Endodermal cell (in vitro differentiated cells): ENCODE measurements around the gene PTPRN2. TPM values are rescaled to one million over a fixed set of nuclear protein-coding genes. Genes with fewer than 3 reads are reported as not detected.

ENCODE experiments used
- DNase-seq: peaks from one replicate; pipeline ENCODE4 v3.0.0-alpha.2; 2017
- H3K27ac ChIP-seq: 2 replicates; pipeline ENCODE4 v1.5.1; 2013; ENCODE audit warnings: mild to moderate bottlenecking, low read depth, low read length, moderate library complexity
- H3K27me3 ChIP-seq: 2 replicates; pipeline ENCODE4 v1.6.1; 2013; ENCODE audit warnings: mild to moderate bottlenecking, low read length, moderate library complexity; ENCODE audit not compliant: insufficient read depth, control insufficient read depth, poor library complexity, severe bottlenecking
- H3K36me3 ChIP-seq: 2 replicates; pipeline ENCODE4 v1.7.0; 2013; ENCODE audit warnings: mild to moderate bottlenecking, low read length, moderate library complexity; ENCODE audit not compliant: control insufficient read depth, insufficient read depth
- H3K4me1 ChIP-seq: one replicate; pipeline ENCODE4 v1.7.0; 2013; ENCODE audit warnings: low read length; ENCODE audit not compliant: control insufficient read depth, insufficient read depth
- H3K4me3 ChIP-seq: 2 replicates; pipeline ENCODE4 v1.5.1; 2013; ENCODE audit warnings: mild to moderate bottlenecking, low read length, moderate library complexity
- H3K9ac ChIP-seq: 2 replicates; pipeline ENCODE4 v1.6.1; 2013; ENCODE audit warnings: mild to moderate bottlenecking, low read length, moderate library complexity; ENCODE audit not compliant: poor library complexity, severe bottlenecking; ENCODE audit errors: extremely low read depth
- H3K9me3 ChIP-seq: 2 replicates; pipeline ENCODE4 v1.6.1; 2013; ENCODE audit warnings: mild to moderate bottlenecking, low read length, moderate library complexity; ENCODE audit not compliant: control insufficient read depth
- H3K27ac Mint-ChIP-seq: 2 replicates; pipeline ENCODE4 v1.8.0; 2020; ENCODE audit warnings: mixed read lengths
- H3K27me3 Mint-ChIP-seq: 2 replicates; pipeline ENCODE4 v1.8.0; 2021; ENCODE audit warnings: mild to moderate bottlenecking, mixed read lengths; ENCODE audit not compliant: insufficient read depth
- H3K36me3 Mint-ChIP-seq: 2 replicates; pipeline ENCODE4 v1.8.0; 2020; ENCODE audit warnings: low read depth, mixed read lengths
- H3K4me1 Mint-ChIP-seq: 2 replicates; pipeline ENCODE4 v1.8.0; 2020; ENCODE audit warnings: mixed read lengths
- H3K4me3 Mint-ChIP-seq: 2 replicates; pipeline ENCODE4 v1.8.0; 2020; ENCODE audit warnings: mild to moderate bottlenecking, moderate library complexity, mixed read lengths
- H3K9me3 Mint-ChIP-seq: 2 replicates; pipeline ENCODE4 v1.8.0; 2020; ENCODE audit warnings: mild to moderate bottlenecking, mixed read lengths
- CTCF ChIP-seq: fragments of 200-600 bp; sonication (generic); conservative IDR thresholded peaks from 2 replicates; pipeline ENCODE4 v1.5.0; 2021; ENCODE audit warnings: antibody characterized with exemption, mild to moderate bottlenecking
- WGBS, 2 experiments: methylation state at CpG; one replicate each; pipeline versions ENCODE4 v1.1.5 to v1.1.7; 2013; ENCODE audit warnings: missing lambda C conversion rate in 2 of 2, mixed read lengths in 1 of 2; ENCODE audit not compliant: insufficient coverage in 1 of 2, insufficient read length in 1 of 2; 5-methylcytosine and 5-hydroxymethylcytosine counted together
- total RNA-seq, 2 donors: library from RNA; stranded (reverse); fragmentation: NEBNext Ultra II Directional in 1 of 2; extraction: Animal tissue kit (Norgen Biotek cat#: 25700) in 1 of 2; gene quantifications; 2 replicates in 1 of 2; 3 replicates in 1 of 2; pipeline ENCODE4 v1.2.1, GENCODE V29; 2021

The PTPRN2 gene
- total RNA-seq, 2 donors from 2014 or later, result 0.69 to 1.2 TPM

GRCh38 chr7:158486919-158487318 is 100.7 kb downstream of the PTPRN2 start:
- no peak overlapping the region for H3K27ac ChIP-seq
- DNase-seq, result no peak
- no peak overlapping the region for H3K9ac ChIP-seq
- Mint-ChIP-seq H3K4me3 (no peak overlapping the region), H3K36me3 (no peaks in the 10 kb centered on the region), H3K27ac (no peak overlapping the region), H3K9me3 (no peaks in the 10 kb centered on the region), H3K4me1 (no peaks in the 10 kb centered on the region), H3K27me3 (no peaks in the 10 kb centered on the region)
- no peaks in the 10 kb centered on the region for H3K4me1 ChIP-seq
- H3K27me3 ChIP-seq, result no peaks in the 10 kb centered on the region
- no peak for TF ChIP-seq CTCF
- H3K9me3 ChIP-seq, result peaks cover 57% of the 10 kb centered on the region
- H3K36me3 ChIP-seq, result no peaks in the 10 kb centered on the region
- H3K4me3 ChIP-seq, result no peak overlapping the region
- WGBS, 2 experiments, result 72 to 76% methylated on average over 3 to 8 of the region's 8 CpGs

GRCh38 chr7:158484801-158485531 is 102.7 kb downstream of the PTPRN2 start:
- no peak for TF ChIP-seq CTCF
- no peak for DNase-seq
- H3K27me3 ChIP-seq, result no peaks in the 10 kb centered on the region
- Mint-ChIP-seq H3K27me3 (no peaks in the 10 kb centered on the region), H3K4me3 (no peak overlapping the region), H3K4me1 (no peaks in the 10 kb centered on the region), H3K36me3 (no peaks in the 10 kb centered on the region), H3K27ac (no peak overlapping the region), H3K9me3 (no peaks in the 10 kb centered on the region)
- H3K9ac ChIP-seq, result no peak overlapping the region
- no peak overlapping the region for H3K4me3 ChIP-seq
- 87 to 90% methylated on average over 24 to 45 of the region's 50 CpGs for WGBS, 2 experiments
- H3K4me1 ChIP-seq, result no peaks in the 10 kb centered on the region
- no peak overlapping the region for H3K27ac ChIP-seq
- no peaks in the 10 kb centered on the region for H3K36me3 ChIP-seq
- H3K9me3 ChIP-seq, result peaks cover 70% of the 10 kb centered on the region

- Mint-ChIP-seq H3K27me3 (no peaks in the 10 kb centered on the region), H3K27ac (no peak overlapping the region), H3K4me1 (peaks cover 2% of the 10 kb centered on the region), H3K36me3 (no peaks in the 10 kb centered on the region), H3K4me3 (no peak overlapping the region), H3K9me3 (no peaks in the 10 kb centered on the region)
- 85 to 95% methylated on average over 2 to 3 of the region's 3 CpGs for WGBS, 2 experiments
- Histone ChIP-seq H3K4me1 (no peaks in the 10 kb centered on the region), H3K27me3 (no peaks in the 10 kb centered on the region), H3K27ac (no peak overlapping the region), H3K9me3 (peaks cover 78% of the 10 kb centered on the region), H3K36me3 (no peaks in the 10 kb centered on the region), H3K4me3 (no peak overlapping the region), H3K9ac (no peak overlapping the region)
- TF ChIP-seq CTCF, result no peak
- no peak for DNase-seq
Measured at GRCh38 chr7:158482480-158482879, 105.1 kb downstream of the PTPRN2 start.
